Keratinocyte (primary cell): ENCODE measurements around the gene MID1. TPM values are rescaled to one million over a fixed set of nuclear protein-coding genes. Genes with fewer than 3 reads are reported as not detected.

Source experiments
- DNase-seq: peaks from one replicate; pipeline ENCODE4 v3.0.0-alpha.2; 2011; ENCODE audit warnings: low read depth, missing footprints, low spot score
- FAIRE-seq: peaks from 2 replicates; lab custom pipeline; 2011; peaks lifted over from hg19 to GRCh38; lab: Jason Lieb, UNC
- H2AFZ ChIP-seq: 2 replicates; pipeline ENCODE4 v1.6.0; 2012; ENCODE audit warnings: low read length, control low read depth, inconsistent platforms; ENCODE audit not compliant: control insufficient read depth
- H3K27ac ChIP-seq: 2 replicates; pipeline ENCODE4 v1.5.1; 2011; ENCODE audit warnings: low read length; ENCODE audit not compliant: control insufficient read depth, insufficient read depth
- H3K27me3 ChIP-seq: 3 replicates; pipeline ENCODE4 v1.6.0; 2011; ENCODE audit warnings: low read length; ENCODE audit not compliant: control insufficient read depth, insufficient read depth; ENCODE audit errors: extremely low read depth
- H3K36me3 ChIP-seq, 2 experiments: 2 replicates in 1 of 2; 3 replicates in 1 of 2; pipeline ENCODE4 v1.5.1; 2011; ENCODE audit warnings: low read length in 2 of 2, mild to moderate bottlenecking in 1 of 2; ENCODE audit not compliant: control insufficient read depth in 2 of 2, insufficient read depth in 2 of 2; ENCODE audit errors: extremely low read depth in 1 of 2
- H3K4me1 ChIP-seq: 3 replicates; pipeline ENCODE4 v1.5.1; 2011; ENCODE audit warnings: low read length; ENCODE audit not compliant: control insufficient read depth, insufficient read depth; ENCODE audit errors: extremely low read depth
- H3K4me2 ChIP-seq: 3 replicates; pipeline ENCODE4 v1.6.0; 2011; ENCODE audit warnings: low read depth, low read length; ENCODE audit not compliant: control insufficient read depth, insufficient read depth; ENCODE audit errors: extremely low read depth
- H3K4me3 ChIP-seq, 3 experiments: fragments of 200-600 bp in 1 of 3; sonication (generic) in 1 of 3; 2 replicates in 2 of 3; 3 replicates in 1 of 3; pipeline ENCODE4 v1.5.1; 2011 to 2016; ENCODE audit warnings: low read length in 3 of 3, mild to moderate bottlenecking in 3 of 3, control low read depth in 2 of 3, inconsistent platforms in 1 of 3, low read depth in 1 of 3, mixed read lengths in 1 of 3, mixed run types in 1 of 3, moderate library complexity in 1 of 3; ENCODE audit not compliant: control insufficient read depth in 2 of 3, insufficient read depth in 2 of 3; ENCODE audit errors: extremely low read depth in 1 of 3
- H3K79me2 ChIP-seq: 2 replicates; pipeline ENCODE4 v1.6.0; 2012; ENCODE audit warnings: low read length; ENCODE audit not compliant: control insufficient read depth, insufficient read depth
- H3K9ac ChIP-seq: 3 replicates; pipeline ENCODE4 v1.6.0; 2011; ENCODE audit warnings: low read length; ENCODE audit not compliant: control insufficient read depth, insufficient read depth; ENCODE audit errors: extremely low read depth
- H3K9me1 ChIP-seq: 3 replicates; pipeline ENCODE4 v1.6.0; 2011; ENCODE audit warnings: low read length; ENCODE audit not compliant: control insufficient read depth, insufficient read depth; ENCODE audit errors: extremely low read depth
- H3K9me3 ChIP-seq: 2 replicates; pipeline ENCODE4 v1.5.1; 2012; ENCODE audit warnings: low read depth, low read length; ENCODE audit not compliant: control insufficient read depth
- H4K20me1 ChIP-seq: 3 replicates; pipeline ENCODE4 v1.6.0; 2011; ENCODE audit warnings: low read length; ENCODE audit not compliant: control insufficient read depth, insufficient read depth; ENCODE audit errors: extremely low read depth
- CTCF ChIP-seq, 3 experiments: IDR thresholded peaks in 1 of 3; conservative IDR thresholded peaks in 1 of 3; optimal IDR thresholded peaks in 1 of 3; 2 replicates in 2 of 3; 3 replicates in 1 of 3; pipeline versions ENCODE3 to v1.5.1; 2011; ENCODE audit warnings: low read length in 3 of 3, mild to moderate bottlenecking in 3 of 3, moderate library complexity in 2 of 3, control low read depth in 1 of 3, inconsistent platforms in 1 of 3; ENCODE audit not compliant: insufficient read depth in 2 of 3; ENCODE audit errors: extremely low read depth in 1 of 3
- EZH2 ChIP-seq: IDR thresholded peaks from one replicate; pipeline ENCODE4 v1.6.1; 2012; ENCODE audit warnings: inconsistent platforms, mild to moderate bottlenecking, low read length, moderate library complexity
- dilution Hi-C: fragments of 300-500 bp; cut with MboI; formaldehyde crosslinking; loops from one replicate; pipeline ENCODE4 v1.7.0; 2020; ENCODE audit warnings: low sequenced_read_pairs; ENCODE audit not compliant: extremely low pct_ligation_motif_present
- polyA plus RNA-seq, 5 experiments: library from polyadenylated mRNA; depleted of rRNA in 3 of 5; stranded (reverse) in 3 of 5; stranded (forward) in 1 of 5; unstranded in 1 of 5; fragments of >200 nt; gene quantifications; 1 replicate in 1 of 5; 2 replicates in 3 of 5; 3 replicates in 1 of 5; pipeline versions ENCODE4 v1.2.1 to v1.2.3, GENCODE V29; 2011 to 2012; ENCODE audit warnings: missing spikeins in 2 of 5, low read depth in 1 of 5, low replicate concordance in 1 of 5

MID1 gene
- polyA plus RNA-seq, 1 donor (not counting 4 experiments of a cell fraction or from before 2014, with no cell fraction given), result 9.2 TPM

DNA sequence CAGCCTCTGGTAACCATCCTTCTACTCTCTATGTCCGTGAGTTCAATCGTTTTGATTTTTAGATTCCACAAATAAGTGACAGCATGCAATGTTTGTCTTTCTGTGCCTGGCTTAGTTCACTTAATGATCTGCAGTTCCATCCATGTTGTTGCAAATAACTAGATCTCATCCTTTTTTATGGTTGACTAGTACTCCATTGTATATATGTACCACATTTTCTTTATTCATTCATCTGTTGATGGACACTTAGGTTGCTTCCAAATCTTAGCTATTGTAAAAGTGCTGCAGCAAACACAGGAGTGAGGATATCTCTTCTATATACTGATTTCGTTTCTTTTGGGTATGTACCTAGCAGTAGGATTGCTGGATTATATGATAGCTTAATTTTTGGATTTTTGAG lies 140.9 kb downstream of the MID1 start:
- H3K9me3 ChIP-seq, result no peaks in the 10 kb centered on the region
- H3K9me1 ChIP-seq, result no peaks in the 10 kb centered on the region
- TF ChIP-seq EZH2, result no peak
- no peak for TF ChIP-seq CTCF (optimal IDR thresholded peaks at IDR 0.05 in 1 of 3, IDR thresholded peaks at IDR 0.05 in 1 of 3, conservative IDR thresholded peaks at IDR 0.05 in 1 of 3; ENCODE audit: extremely low read depth in 1 of 3, insufficient read depth in 2 of 3, low read length in 3 of 3)
- no peak for FAIRE-seq
- no peak overlapping the region for H3K4me2 ChIP-seq
- no peak overlapping the region for H2AFZ ChIP-seq
- peaks cover 7% of the 10 kb centered on the region for H3K4me1 ChIP-seq
- DNase-seq, result no peak
- H3K36me3 ChIP-seq, result no peaks in the 10 kb centered on the region
- H3K27me3 ChIP-seq, result no peaks in the 10 kb centered on the region
- dilution Hi-C loops, result no loop called here
- no peak overlapping the region for H3K9ac ChIP-seq
- H3K27ac ChIP-seq, result no peak overlapping the region
- H4K20me1 ChIP-seq, result no peaks in the 10 kb centered on the region
- no peak overlapping the region for H3K4me3 ChIP-seq
- H3K79me2 ChIP-seq, result no peaks in the 10 kb centered on the region

DNA sequence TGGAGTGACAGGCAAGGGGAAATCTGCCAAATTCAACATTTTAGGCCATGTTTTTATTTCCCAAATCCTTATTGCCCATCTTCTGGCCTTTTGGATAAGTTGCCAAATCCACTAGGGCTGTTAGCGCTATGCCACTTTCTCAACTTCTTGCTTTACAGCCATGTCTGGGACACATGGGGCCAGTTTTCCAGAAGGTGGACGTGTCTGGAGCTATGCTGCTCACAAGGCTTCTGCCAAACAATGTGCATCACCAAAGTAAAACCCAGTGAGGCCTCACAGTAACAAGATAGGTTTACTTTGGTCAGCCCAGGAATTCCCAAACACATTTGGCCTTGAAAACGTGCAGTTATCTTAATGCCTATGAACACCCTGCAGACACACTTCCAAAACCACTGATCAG lies 142.9 kb downstream of the MID1 start:
- peaks cover 0 to under 1% of the 10 kb centered on the region in 2 experiments for H3K36me3 ChIP-seq
- no peaks in the 10 kb centered on the region for H3K4me1 ChIP-seq
- no peaks in the 10 kb centered on the region for H4K20me1 ChIP-seq
- DNase-seq, result no peak
- H3K9me1 ChIP-seq, result no peaks in the 10 kb centered on the region
- FAIRE-seq, result no peak
- no peak overlapping the region for H2AFZ ChIP-seq
- H3K9ac ChIP-seq, result no peak overlapping the region
- H3K4me3 ChIP-seq, result no peak overlapping the region
- no peaks in the 10 kb centered on the region for H3K9me3 ChIP-seq
- no peaks in the 10 kb centered on the region for H3K79me2 ChIP-seq
- dilution Hi-C loops, result no loop called here
- H3K4me2 ChIP-seq, result no peak overlapping the region
- no peak overlapping the region for H3K27ac ChIP-seq
- TF ChIP-seq CTCF (optimal IDR thresholded peaks at IDR 0.05 in 1 of 3, IDR thresholded peaks at IDR 0.05 in 1 of 3, conservative IDR thresholded peaks at IDR 0.05 in 1 of 3; ENCODE audit: extremely low read depth in 1 of 3, insufficient read depth in 2 of 3, low read length in 3 of 3) (no peak), EZH2 (no peak)
- H3K27me3 ChIP-seq, result no peaks in the 10 kb centered on the region
